ENCODE data around the gene RASA4B.
"Not testable (repeated sequence)": the region's sequence is repeated elsewhere in the genome, so short reads cannot be mapped to it uniquely, and the experiment has no call there.

The RASA4B gene

DNA sequence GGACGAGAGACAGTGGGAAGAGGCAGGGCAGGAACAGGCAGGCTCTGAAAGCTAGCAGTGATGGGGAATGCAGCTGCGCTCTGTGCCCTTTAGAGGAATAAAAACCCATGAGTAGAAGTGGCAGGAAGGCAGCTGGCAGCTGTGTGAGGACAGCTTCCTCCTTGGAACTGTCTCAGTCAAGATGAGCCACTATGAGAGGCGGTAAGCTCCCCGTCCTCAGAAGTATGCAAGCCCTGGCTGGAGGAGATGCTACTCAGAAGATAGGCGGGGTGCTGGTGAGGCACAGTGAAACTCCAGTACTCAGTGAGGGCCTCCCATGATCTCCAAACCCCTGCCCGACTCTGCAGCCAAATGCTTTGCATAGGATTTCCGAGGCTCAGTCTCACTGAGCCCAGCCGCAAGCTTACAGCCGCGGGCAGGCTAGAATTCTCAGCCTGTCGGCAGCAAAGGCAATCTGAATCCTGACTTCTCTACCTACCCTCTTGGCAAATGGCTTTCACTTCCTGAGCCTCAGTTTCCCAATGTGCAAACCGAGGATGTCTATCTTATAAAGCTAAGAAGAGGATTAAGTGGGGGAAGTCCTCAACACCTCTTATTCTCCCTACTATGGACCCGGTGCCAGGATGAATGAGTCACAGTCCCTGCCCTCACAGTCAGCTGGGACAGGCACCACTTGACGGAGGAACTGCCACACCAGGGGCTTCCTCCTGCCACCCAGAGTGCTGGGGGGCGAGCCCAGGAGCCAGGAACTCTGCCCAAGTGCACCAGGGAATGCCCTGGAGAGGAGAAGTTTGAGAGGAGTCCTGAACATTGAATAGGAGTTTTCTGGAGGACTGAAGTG lies 2.5 kb downstream of the RASA4B start:
- DNase-seq (ENCODE audit: low spot score); in situ Hi-C loops (cut with MboI; ENCODE audit: low sequenced_read_pairs, unreplicated experiment): not testable (repeated sequence)

DNA sequence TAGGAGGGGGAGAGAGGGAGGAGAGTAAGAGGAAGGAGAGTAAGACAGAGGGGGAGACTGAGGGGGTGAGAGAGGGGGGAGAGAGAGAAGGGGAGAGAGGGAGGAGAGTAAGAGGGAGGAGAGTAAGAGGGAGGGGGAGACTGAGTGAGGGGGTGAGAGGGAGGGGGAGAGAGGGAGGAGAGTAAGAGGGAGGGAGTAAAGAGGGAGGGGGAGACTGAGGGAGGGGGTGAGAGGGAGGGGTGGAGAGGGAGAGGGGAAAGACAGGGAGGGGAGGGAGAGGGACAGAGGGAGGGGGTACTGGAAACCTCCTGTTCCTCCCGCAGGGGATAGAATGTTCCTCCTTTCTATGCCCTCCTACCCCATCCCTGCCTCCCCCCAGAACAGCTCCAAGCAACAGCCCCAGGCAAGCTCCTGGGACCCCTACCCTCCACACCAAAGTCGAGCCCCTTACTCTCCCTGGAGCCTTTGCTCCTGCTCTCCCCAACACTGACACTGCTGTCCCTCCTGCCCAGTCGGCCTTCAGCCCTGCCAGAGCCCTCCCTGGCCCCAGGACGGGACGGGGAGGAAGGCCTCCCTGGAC lies 4.8 kb downstream of the RASA4B start:
- DNase-seq (ENCODE audit: low spot score); in situ Hi-C loops (cut with MboI; ENCODE audit: low sequenced_read_pairs, unreplicated experiment): not testable (repeated sequence)

DNA sequence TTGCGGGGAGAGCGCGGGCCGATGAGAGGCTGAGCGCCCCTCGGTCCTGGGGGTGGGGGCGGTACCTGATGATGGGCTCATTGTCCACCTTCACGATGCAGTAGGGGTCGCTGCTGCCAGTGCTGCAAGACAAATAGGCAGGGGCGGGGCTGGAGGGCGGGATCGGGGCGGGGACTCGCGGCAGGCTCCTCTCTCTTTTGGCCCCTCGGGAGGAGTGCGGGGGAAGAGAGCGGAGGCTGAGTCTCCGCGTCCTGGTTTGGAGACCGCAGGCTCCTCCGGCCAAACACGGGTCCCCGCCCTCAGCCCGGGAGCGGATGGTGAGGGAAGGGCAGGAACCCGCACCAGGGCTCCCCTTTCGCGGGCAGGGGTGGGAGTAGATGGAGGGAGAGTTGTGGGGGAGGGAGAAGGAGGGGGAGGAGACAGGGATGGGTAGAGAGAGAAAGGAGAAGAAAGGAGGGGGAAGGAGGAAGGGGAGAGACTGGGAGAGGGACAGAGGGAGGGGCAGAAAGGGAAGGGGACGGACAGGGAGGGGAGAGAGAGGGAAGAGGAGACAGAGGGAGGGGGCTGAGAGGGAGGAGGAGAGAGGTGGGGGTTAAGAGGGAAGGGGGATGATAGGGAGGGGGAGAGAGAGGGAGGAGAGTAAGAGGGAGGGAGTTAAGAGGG lies 5.6 kb downstream of the RASA4B start:
- in situ Hi-C loops (cut with MboI; ENCODE audit: low sequenced_read_pairs, unreplicated experiment); DNase-seq (ENCODE audit: low spot score): not testable (repeated sequence)

DNA sequence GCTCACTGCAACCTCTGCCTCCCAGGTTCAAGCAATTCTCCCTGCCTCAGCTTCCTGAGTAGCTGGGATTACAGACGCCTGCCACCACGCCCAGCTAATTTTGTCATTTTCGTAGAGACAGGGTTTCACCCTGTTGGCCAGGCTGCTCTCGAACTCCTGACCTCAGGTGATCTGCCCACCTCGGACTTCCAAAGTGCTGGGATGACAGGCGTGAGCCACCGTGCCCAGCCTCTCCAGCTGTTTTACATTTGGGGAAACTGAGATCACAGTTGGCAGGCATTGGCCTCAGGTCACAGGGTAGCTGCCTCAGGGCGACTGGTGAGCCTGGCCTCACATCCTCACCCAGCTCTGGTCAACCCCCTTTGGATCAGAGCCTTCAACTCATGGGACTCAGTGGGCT lies 7.0 kb downstream of the RASA4B start:
- DNase-seq (ENCODE audit: low spot score) = not testable (repeated sequence)

DNA sequence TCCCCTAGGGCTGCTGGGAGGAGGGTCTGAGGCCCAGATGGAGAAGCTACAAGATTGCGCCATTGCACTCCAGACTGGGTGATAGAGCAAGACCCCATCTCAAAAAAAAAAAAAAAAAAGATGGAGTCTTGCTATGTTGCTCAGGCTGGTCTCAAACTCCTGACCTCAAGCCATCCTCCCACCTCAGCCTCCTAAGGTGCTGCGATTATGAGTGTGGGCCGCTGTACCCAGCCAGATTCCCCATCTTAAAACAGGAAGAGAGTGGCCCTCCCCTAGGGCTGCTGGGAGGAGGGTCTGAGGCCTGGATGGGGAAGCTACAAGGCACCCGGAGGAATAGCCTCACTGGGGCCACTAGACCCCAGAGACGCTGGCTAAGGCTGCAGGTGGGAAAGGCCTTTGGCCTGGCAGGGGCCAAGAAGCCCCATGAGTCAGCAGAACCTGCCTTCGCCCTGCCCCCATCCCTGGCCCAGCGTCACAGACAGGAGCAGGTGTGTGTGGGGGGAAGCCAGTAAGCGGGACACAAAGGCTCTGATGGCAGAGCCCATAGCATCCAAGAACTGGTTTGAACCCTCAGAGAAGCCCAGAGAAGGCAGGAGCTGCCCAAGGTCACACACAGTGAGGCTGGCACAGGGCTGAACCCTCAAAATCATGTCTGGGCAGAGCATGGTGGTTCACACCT lies 10.0 kb downstream of the RASA4B start:
- DNase-seq (ENCODE audit: low spot score); in situ Hi-C loops (cut with MboI; ENCODE audit: low sequenced_read_pairs, unreplicated experiment): not testable (repeated sequence)

More for the DNA sequence above, 7.0 kb downstream of the RASA4B start:
- in situ Hi-C loops (cut with MboI; ENCODE audit: low sequenced_read_pairs, unreplicated experiment) = not testable (repeated sequence)

DNA sequence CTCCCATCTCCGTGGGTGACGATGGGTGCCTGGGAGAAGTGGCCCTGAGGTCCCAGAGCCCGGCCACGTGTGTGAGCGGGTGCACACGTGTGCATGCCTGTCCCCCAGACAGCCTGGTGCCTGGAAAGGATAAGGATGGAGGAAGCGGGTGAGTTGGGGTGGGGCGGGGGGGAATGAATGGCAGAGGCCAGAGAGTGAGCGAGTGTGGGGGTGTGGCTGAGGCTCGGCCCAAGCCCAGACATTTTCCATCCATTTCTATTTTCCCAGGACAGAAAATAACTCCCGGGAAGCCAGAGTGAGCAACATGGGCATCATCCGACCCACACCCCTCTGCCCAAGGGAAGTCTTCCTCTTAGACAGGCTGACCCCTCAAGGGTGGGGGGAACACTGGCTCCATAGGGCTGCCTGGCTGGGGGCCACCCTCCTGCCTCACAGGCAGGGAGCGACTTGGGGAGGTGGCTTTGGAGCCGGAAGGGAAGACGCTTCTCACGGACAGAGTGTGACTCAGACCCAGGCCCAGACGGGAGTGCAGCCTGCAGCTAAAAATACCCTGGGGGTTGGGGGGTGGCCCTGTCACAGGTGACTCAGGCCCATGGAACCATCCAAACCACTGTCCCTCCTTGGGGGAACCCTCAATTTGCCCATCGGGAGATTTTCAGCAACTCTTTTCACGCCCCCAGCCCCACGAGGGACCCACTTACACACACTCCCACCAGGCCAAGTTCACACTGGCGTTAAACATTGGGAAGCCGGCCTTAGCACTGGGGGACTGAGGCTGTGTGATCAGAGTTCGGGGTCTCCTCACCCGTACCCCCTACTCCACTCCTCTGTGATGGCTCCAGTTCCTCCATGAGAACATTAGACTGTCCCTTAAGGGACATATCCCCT lies 12.0 kb downstream of the RASA4B start:
- DNase-seq (ENCODE audit: low spot score); in situ Hi-C loops (cut with MboI; ENCODE audit: low sequenced_read_pairs, unreplicated experiment): not testable (repeated sequence)

DNA sequence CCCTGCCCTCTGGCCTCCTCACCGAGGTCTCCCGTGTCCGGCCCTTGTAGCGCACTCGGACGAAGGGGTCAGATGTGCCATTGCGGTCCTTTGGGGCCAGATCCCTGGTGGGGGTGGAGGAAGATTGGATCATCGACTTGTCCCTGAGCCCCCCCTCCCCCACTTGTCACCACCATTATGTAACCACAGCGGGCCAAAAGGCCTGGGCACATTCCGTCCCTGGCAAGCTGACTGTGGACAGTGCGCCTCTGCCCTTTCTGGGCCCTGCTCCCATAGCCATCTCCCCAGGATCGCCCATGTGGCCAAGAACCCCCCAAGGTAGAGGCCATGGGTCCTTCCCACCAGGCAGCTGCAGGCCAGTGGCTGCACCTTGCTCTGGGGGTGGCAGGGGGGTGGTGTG lies 14.4 kb downstream of the RASA4B start:
- in situ Hi-C loops (cut with MboI; ENCODE audit: low sequenced_read_pairs, unreplicated experiment); DNase-seq (ENCODE audit: low spot score): not testable (repeated sequence)

DNA sequence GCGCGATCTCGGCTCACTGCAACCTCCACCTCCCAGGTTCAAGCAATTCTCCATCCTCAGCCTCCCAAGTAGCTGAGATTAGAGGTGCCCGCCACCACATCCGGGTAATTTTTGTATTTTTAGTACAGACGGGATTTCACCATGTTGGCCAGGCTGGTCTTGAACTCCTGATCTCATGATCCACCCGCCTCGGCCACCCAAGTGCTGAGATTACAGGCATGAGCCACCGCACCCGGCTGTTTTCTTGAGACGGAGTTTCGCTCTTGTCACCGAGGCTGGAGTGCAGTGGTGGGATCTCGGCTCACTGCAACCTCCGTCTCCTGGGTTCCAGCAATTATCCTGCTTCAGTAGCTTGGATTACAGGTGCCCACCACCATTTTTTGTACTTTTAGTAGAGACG lies 19.3 kb downstream of the RASA4B start:
- in situ Hi-C loops (cut with MboI; ENCODE audit: low sequenced_read_pairs, unreplicated experiment); DNase-seq (ENCODE audit: low spot score): not testable (repeated sequence)

DNA sequence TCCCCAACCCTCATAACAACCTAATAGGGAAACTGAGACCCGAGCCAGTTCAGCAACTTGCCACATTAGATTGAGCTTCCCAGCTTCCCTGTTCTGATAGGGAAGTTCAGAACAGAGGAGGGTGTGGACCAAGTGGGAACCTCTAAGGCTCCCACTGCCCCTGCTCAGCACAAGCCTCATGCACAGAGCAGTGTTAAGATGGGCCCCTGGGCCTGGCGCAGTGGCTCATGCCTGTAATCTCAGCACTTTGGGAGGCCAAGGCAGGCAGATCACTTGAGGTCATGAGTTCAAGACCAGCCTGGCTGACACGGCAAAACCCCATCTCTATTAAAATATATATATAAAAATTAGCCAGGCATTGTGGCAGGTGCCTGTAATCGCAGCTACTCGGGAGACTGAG lies 20.3 kb downstream of the RASA4B start:
- in situ Hi-C loops (cut with MboI; ENCODE audit: low sequenced_read_pairs, unreplicated experiment); DNase-seq (ENCODE audit: low spot score): not testable (repeated sequence)

DNA sequence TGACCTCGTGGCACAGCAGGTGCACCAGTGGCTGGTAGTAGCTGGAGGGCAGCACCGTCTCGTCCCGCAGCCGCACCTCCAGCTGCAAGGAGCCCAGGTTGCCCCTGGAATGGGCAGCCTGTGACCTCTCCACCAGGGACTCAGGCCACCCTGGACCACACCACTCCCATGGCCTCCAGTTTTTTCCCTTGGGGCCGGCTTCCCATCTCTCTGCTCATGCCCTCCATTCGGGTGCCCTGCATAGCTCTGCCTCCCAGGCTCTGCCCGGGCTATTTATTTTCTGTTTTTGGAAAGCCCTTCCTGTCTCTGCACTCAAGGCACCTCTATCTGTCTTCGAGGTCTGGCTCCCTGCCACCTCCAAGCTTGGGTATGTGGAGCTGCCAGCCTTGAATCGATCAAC lies 20.7 kb downstream of the RASA4B start:
- in situ Hi-C loops (cut with MboI; ENCODE audit: low sequenced_read_pairs, unreplicated experiment) = not testable (repeated sequence)

DNA sequence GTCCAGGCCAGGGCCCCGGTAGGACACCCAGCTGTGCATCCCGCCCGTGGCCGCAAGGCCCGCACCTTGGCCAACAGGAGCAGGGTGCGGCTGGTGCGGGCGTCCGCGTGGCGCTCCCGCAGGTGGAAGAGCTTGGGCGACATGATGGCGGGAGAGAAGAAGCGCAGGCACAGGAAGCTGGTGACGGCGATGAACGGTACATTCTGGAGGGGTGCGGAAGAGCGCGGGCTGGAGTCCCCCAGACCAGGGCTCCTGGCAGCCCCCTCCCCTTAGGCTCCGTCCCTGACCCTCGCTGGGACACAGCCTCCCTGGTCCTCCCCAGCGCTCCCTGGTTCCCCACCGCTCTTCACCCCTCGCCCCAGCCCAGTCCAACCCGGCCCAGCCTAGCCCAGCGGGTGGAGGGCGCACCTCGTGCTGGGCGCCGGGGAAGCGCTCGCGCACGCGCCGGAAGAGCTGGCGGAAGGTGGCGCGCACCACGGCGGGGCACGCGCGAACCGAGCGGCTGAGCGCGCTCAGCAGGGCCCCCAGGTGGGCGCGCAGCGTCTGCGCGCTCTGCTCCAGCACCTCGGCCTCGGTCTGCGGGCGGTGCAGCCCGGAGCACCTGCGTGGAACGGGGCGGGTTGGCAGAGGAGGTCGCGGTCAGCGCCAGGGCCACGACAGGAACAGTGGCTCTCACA lies 23.0 kb downstream of the RASA4B start:
- in situ Hi-C loops (cut with MboI; ENCODE audit: low sequenced_read_pairs, unreplicated experiment); DNase-seq (ENCODE audit: low spot score): not testable (repeated sequence)

More for the DNA sequence above, 20.7 kb downstream of the RASA4B start:
- not testable (repeated sequence) for DNase-seq (ENCODE audit: low spot score)

DNA sequence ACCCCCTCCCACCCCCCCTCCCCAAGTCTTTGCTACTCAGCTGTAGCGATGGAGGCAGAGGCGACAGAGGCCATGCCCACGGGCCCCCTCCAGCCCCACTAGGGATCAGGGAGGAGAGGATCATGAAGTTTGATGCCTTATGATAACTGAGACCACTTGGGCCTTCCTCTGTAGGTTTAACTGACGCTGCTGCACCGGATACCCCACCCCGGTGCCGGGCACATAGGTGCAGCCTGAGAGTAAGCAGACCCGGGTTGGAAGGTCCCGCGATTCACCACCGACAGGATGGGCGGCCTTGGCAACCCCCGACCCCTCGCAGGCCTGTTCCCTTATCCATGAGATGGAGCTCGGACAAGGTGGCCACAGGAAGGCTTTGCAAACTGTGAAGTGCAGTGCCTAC lies 23.6 kb downstream of the RASA4B start:
- in situ Hi-C loops (cut with MboI; ENCODE audit: low sequenced_read_pairs, unreplicated experiment); DNase-seq (ENCODE audit: low spot score): not testable (repeated sequence)

DNA sequence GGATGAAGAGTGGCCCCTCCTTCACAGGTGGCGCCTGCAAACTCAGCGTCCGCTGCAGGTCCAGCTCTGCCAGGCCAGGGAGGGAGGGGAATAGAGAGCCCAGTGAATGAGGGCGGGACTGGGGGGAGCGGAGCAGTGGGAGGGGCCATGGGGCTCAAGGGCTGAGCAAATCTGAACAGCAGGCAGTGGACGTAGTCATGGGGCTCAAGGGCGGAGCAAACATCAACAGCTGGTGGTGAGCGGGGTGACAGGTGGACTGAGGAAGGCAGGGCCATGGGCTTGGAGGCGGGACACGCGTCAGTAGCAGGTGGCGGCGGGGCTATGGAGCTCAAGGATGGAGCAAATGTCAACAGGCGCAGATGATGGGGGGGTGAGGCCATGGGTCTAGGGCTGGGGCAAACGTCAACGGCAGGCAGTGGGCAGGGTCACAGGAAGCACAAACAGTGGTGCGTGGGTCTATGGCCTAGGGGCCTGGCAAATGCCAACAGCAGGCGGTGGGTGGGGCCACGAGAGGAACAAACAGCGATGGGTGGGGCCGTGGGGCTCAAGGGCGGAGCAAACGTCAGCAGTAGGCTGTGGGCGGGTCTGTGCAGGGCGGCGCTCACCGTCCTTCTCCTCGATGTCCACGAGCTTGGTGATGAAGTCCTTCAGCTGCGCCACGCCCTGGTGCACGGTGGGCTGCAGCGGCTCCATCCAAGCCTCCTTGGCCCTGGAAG lies 24.2 kb downstream of the RASA4B start:
- in situ Hi-C loops (cut with MboI; ENCODE audit: low sequenced_read_pairs, unreplicated experiment); DNase-seq (ENCODE audit: low spot score): not testable (repeated sequence)

DNA sequence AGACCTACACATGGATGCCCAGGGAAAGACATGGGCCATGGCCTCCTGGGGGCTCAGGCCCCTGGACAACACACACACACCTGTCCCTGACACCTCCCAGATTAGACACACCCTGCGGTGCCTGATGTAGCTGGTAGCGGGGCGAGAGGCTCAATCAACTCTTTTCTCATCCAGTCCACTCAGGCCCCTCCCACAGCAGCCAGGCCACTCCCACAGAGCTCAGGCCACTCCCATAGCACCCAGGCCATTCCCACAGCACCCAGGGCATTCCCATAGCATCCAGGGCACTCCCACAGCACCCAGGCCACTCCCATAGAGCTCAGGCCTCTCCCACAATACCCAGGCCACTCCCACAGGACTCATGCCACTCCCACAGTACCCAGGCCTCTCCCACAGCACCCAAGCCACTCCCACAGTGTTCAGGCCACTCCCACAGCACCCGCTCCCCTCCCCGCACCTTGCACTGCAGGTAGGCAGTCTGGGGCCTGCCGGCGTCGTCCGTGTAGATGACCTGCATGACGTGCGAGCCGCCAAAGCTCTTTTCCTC lies 27.0 kb downstream of the RASA4B start:
- DNase-seq (ENCODE audit: low spot score); in situ Hi-C loops (cut with MboI; ENCODE audit: low sequenced_read_pairs, unreplicated experiment): not testable (repeated sequence)

DNA sequence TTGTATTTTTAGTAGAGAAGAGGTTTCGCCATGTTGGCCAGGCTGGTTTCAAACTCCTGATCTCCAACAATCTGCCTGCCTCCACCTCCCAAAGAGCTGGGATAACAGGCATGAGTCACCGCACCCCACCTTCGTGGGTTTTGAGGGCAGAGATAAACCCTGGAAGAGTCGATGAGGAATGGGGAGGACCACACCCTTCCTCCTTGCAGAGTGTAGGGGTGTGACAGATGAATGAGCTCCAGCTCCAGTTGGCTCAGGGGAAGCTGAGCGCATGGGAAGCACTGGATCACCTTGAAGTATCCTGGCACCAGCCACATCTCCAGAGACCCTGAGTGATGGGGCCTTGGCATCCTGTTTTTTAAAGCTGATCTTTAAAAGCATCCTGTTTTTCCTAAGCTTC lies 33.3 kb downstream of the RASA4B start:
- in situ Hi-C loops (cut with MboI; ENCODE audit: low sequenced_read_pairs, unreplicated experiment); DNase-seq (ENCODE audit: low spot score): not testable (repeated sequence)

DNA sequence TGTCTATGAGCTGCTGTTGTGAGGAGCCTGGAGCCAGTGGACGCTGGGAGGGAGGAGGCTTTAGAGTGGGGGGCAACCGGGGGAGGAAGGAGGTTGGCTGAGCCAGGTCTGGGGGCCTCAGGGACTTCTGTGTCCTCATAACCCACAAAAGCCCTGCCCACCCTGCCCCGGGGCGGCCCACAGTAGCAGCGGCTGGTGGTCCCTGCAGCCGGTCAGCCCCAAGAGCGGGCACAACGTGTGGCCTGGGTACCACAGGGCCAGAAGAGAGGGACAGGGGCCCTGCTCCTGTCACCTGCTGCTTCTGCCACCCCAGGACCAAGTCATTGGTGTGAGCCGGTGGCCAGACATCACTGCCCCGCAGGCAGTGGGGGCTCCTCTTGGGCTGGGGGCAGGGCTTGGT lies 35.6 kb downstream of the RASA4B start:
- DNase-seq (ENCODE audit: low spot score); in situ Hi-C loops (cut with MboI; ENCODE audit: low sequenced_read_pairs, unreplicated experiment): not testable (repeated sequence)

Data from GM13976 (cell line).